Glutamatergic neuron (in vitro differentiated cells): Measurements from ENCODE around the gene RAB10. TPM values are rescaled to one million over a fixed set of nuclear protein-coding genes. Genes with fewer than 3 reads are reported as not detected.

ENCODE experiments used
- DNase-seq: peaks from one replicate; pipeline ENCODE4 v3.0.0; 2022
- H3K27ac Mint-ChIP-seq: one replicate; pipeline ENCODE4 v1.8.0; 2020; ENCODE audit warnings: mild to moderate bottlenecking, mixed read lengths, inconsistent platforms; ENCODE audit not compliant: unreplicated experiment
- H3K27me3 Mint-ChIP-seq: one replicate; pipeline ENCODE4 v1.8.0; 2020; ENCODE audit warnings: mild to moderate bottlenecking, moderate library complexity, mixed read lengths, inconsistent platforms; ENCODE audit not compliant: unreplicated experiment
- H3K36me3 Mint-ChIP-seq: one replicate; pipeline ENCODE4 v1.8.0; 2020; ENCODE audit warnings: mild to moderate bottlenecking, mixed read lengths, inconsistent platforms; ENCODE audit not compliant: unreplicated experiment
- H3K4me1 Mint-ChIP-seq: one replicate; pipeline ENCODE4 v1.8.0; 2020; ENCODE audit warnings: mild to moderate bottlenecking, low read depth, mixed read lengths, inconsistent platforms; ENCODE audit not compliant: unreplicated experiment
- H3K4me3 Mint-ChIP-seq: one replicate; pipeline ENCODE4 v1.8.0; 2020; ENCODE audit warnings: mild to moderate bottlenecking, mixed read lengths, inconsistent platforms; ENCODE audit not compliant: unreplicated experiment
- H3K9me3 Mint-ChIP-seq: one replicate; pipeline ENCODE4 v1.8.0; 2020; ENCODE audit warnings: mild to moderate bottlenecking, moderate library complexity, mixed read lengths, inconsistent platforms; ENCODE audit not compliant: unreplicated experiment
- total RNA-seq: library from RNA; stranded (reverse); fragmentation: NEBNext Ultra II Directional; extraction: Animal tissue kit (Norgen Biotek cat#: 25700); gene quantifications from one replicate; pipeline ENCODE4 v1.2.1, GENCODE V29; 2021; ENCODE audit not compliant: unreplicated experiment
- TF ChIP-seq, protein P1 (sequence below): fragments of 200-600 bp; sonication (generic); IDR thresholded peaks from one replicate; pipeline ENCODE4 v1.5.0; 2021; ENCODE audit not compliant: partially characterized antibody, unreplicated experiment

Gene RAB10
- total RNA-seq, 1 donor from 2014 or later: 168 TPM

- no peak for DNase-seq
- no peak overlapping the region for H3K27ac Mint-ChIP-seq
These were observed 89.5 kb downstream of the RAB10 start for GRCh38 chr2:26123426-26123825.

DNA sequence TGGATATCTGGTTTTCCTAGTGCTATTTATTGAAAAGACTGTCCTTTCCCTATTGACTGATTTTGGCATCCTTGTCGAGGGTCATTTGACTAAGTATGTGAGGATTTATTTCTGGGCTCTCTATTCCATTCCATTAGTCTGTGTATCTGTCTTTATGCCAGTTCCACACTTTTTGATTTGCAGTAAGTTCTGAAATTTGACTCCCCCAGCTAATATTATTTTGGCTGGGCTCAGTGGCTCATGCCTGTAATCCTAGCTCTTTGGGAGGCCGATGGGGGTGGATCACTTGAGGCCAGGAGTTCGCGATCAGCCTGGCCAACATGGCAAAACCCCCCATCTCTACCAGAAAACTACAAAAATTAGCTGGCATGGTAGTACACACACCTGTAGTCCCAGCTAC, 92.2 kb downstream of the RAB10 start:
- Mint-ChIP-seq H3K9me3 (no peaks in the 10 kb centered on the region), H3K4me1 (peaks cover 3% of the 10 kb centered on the region), H3K4me3 (no peak overlapping the region), H3K27me3 (peaks cover 2% of the 10 kb centered on the region), H3K27ac (no peak overlapping the region), H3K36me3 (no peaks in the 10 kb centered on the region)
- DNase-seq: no peak
- TF ChIP-seq, protein P1, sequence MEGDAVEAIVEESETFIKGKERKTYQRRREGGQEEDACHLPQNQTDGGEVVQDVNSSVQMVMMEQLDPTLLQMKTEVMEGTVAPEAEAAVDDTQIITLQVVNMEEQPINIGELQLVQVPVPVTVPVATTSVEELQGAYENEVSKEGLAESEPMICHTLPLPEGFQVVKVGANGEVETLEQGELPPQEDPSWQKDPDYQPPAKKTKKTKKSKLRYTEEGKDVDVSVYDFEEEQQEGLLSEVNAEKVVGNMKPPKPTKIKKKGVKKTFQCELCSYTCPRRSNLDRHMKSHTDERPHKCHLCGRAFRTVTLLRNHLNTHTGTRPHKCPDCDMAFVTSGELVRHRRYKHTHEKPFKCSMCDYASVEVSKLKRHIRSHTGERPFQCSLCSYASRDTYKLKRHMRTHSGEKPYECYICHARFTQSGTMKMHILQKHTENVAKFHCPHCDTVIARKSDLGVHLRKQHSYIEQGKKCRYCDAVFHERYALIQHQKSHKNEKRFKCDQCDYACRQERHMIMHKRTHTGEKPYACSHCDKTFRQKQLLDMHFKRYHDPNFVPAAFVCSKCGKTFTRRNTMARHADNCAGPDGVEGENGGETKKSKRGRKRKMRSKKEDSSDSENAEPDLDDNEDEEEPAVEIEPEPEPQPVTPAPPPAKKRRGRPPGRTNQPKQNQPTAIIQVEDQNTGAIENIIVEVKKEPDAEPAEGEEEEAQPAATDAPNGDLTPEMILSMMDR: no peak

More at GRCh38 chr2:26123426-26123825, 89.5 kb downstream of the RAB10 start:
- TF ChIP-seq, protein P1: no peak
- no peak overlapping the region for H3K4me3 Mint-ChIP-seq
- H3K36me3 Mint-ChIP-seq: no peaks in the 10 kb centered on the region
- peaks cover 2% of the 10 kb centered on the region for H3K27me3 Mint-ChIP-seq
- peaks cover 3% of the 10 kb centered on the region for H3K4me1 Mint-ChIP-seq
- H3K9me3 Mint-ChIP-seq: peaks cover 2% of the 10 kb centered on the region

GRCh38 chr2:26128176-26128575, 94.3 kb downstream of the RAB10 start:
- TF ChIP-seq, protein P1: no peak
- Mint-ChIP-seq H3K4me3 (no peak overlapping the region), H3K4me1 (peaks cover 1% of the 10 kb centered on the region), H3K27me3 (no peaks in the 10 kb centered on the region), H3K27ac (no peak overlapping the region), H3K36me3 (no peaks in the 10 kb centered on the region), H3K9me3 (no peaks in the 10 kb centered on the region)
- no peak for DNase-seq

DNA sequence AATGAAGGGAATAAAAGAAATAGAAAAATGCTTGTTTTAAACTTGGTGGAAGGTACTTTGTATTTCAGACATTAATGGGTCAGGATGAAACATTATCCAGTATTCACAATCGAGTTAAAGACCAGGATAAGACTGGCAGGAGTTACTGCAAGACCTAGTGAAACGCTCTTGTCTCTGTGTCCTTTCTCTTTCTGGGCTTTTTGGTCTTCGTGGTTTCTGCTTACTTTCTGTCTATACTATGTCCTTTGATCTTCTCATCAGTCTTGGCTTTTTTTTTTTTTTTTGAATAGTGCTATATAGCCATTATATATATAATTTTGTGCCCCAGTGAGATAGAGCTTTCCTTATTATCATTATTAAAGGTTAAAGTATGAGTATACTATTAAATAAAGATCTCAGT, 96.9 kb downstream of the RAB10 start:
- DNase-seq: no peak
- Mint-ChIP-seq H3K9me3 (peaks cover 1% of the 10 kb centered on the region), H3K27ac (no peak overlapping the region), H3K27me3 (peaks cover 2% of the 10 kb centered on the region), H3K4me3 (no peak overlapping the region), H3K36me3 (no peaks in the 10 kb centered on the region), H3K4me1 (peaks cover 1% of the 10 kb centered on the region)
- TF ChIP-seq, protein P1: no peak

DNA sequence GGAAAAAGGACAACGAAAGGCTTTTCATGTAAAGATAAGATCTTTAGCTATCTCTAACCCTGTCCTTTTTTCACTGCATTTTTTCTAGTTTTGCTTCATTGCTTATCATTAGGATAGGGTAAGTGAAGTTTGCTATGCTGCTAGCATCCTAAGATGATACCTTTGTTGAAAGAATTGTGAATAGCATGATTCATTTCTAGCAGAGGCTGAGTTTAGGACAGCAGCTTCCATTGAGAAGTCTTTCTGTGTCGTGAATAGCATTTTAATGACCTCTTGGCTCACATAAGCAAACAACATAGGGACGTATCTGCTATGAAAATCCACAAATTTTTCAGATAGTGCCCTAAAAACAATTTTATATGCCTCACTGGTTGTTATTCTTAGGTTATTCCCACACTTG, 102.6 kb downstream of the RAB10 start:
- peaks cover 4% of the 10 kb centered on the region for H3K27me3 Mint-ChIP-seq
- no peak overlapping the region for H3K4me3 Mint-ChIP-seq
- H3K27ac Mint-ChIP-seq: no peak overlapping the region
- H3K4me1 Mint-ChIP-seq: peaks cover 9% of the 10 kb centered on the region
- peaks cover 6% of the 10 kb centered on the region for H3K9me3 Mint-ChIP-seq
- no peaks in the 10 kb centered on the region for H3K36me3 Mint-ChIP-seq
- TF ChIP-seq, protein P1: no peak
- DNase-seq: no peak
